PC-9 (cell line): ENCODE results near the gene CTXN3.

Source experiments
- EZH2 ChIP-seq: fragments of 200-600 bp; sonication (generic); IDR thresholded peaks from 2 replicates; pipeline ENCODE4 v1.8.0; 2017; ENCODE audit warnings: antibody characterized with exemption, low read depth
- TF ChIP-seq, protein P1 (sequence below): fragments of 200-600 bp; sonication (generic); conservative IDR thresholded peaks from 2 replicates; pipeline ENCODE4 v1.6.1; 2017; ENCODE audit warnings: mixed run types, antibody characterized with exemption, mild to moderate bottlenecking, moderate library complexity

DNA sequence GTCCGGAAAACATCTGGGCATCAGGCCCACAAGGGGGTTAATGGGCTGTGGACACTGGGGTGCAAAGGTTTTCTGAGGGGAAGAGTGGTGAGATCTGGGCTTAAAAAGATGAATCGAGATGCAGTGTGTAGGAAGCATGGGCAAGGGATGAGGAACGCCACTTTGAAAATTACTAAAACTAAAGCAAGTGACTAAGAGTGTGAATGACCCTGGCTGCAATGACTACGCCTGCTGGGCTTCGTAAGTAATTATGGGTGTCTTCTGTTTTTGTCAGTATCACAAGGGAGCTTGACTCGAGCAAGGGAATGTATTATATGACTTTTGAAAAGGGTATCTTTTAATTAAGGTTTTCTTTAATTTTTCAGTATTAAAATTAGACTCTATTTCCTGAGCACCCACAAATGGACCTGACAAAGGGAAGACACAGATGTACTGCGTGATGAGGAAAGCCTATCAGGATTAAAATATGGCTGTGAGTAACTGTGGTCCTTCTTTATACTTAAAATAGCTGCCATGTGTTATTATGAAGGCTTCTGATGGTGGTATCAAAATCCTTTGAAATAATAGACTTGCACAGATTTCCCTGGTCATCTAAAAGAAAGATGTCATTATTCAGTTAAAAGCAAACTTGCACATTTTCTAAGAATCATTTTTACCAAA, 4.2 kb downstream of the CTXN3 start:
- TF ChIP-seq, protein P1, sequence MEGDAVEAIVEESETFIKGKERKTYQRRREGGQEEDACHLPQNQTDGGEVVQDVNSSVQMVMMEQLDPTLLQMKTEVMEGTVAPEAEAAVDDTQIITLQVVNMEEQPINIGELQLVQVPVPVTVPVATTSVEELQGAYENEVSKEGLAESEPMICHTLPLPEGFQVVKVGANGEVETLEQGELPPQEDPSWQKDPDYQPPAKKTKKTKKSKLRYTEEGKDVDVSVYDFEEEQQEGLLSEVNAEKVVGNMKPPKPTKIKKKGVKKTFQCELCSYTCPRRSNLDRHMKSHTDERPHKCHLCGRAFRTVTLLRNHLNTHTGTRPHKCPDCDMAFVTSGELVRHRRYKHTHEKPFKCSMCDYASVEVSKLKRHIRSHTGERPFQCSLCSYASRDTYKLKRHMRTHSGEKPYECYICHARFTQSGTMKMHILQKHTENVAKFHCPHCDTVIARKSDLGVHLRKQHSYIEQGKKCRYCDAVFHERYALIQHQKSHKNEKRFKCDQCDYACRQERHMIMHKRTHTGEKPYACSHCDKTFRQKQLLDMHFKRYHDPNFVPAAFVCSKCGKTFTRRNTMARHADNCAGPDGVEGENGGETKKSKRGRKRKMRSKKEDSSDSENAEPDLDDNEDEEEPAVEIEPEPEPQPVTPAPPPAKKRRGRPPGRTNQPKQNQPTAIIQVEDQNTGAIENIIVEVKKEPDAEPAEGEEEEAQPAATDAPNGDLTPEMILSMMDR, result no peak
- no peak for TF ChIP-seq EZH2
